Karpas-422 (cell line): ENCODE data around the gene TDP1. TPM values are rescaled to one million over a fixed set of nuclear protein-coding genes. Genes with fewer than 3 reads are reported as not detected.
A peak's percentile ranks its signal among the peaks of the same experiment; 100 is the strongest.

Experiments used
- DNase-seq: peaks from one replicate; pipeline ENCODE4 v3.0.0-alpha.2; 2015
- H2AFZ ChIP-seq: fragments of 200-600 bp; sonication (generic); 2 replicates; pipeline ENCODE4 v1.6.1; 2014; ENCODE audit warnings: antibody characterized with exemption, low read length, mixed read lengths
- H3K27ac ChIP-seq: fragments of 200-600 bp; sonication (generic); 2 replicates; pipeline ENCODE4 v1.5.1; 2014; ENCODE audit warnings: mild to moderate bottlenecking, low read length, moderate library complexity
- H3K27me3 ChIP-seq: fragments of 200-600 bp; sonication (generic); 2 replicates; pipeline ENCODE4 v1.6.1; 2014; ENCODE audit warnings: low read length, mixed read lengths
- H3K36me3 ChIP-seq: fragments of 200-600 bp; sonication (generic); 2 replicates; pipeline ENCODE4 v1.6.1; 2014; ENCODE audit warnings: low read length, mixed read lengths; ENCODE audit not compliant: insufficient read depth
- H3K4me1 ChIP-seq: fragments of 200-600 bp; sonication (generic); 2 replicates; pipeline ENCODE4 v1.6.1; 2014; ENCODE audit warnings: mild to moderate bottlenecking, low read length, mixed read lengths
- H3K4me2 ChIP-seq: fragments of 200-600 bp; sonication (generic); 2 replicates; pipeline ENCODE4 v1.6.1; 2014; ENCODE audit warnings: low read length, low read depth, mild to moderate bottlenecking; ENCODE audit not compliant: poor library complexity, severe bottlenecking
- H3K4me3 ChIP-seq: fragments of 200-600 bp; sonication (generic); 2 replicates; pipeline ENCODE4 v1.5.1; 2014; ENCODE audit warnings: mild to moderate bottlenecking, antibody characterized with exemption, low read length, mixed read lengths
- H3K79me2 ChIP-seq: fragments of 200-600 bp; sonication (generic); 2 replicates; pipeline ENCODE4 v1.6.1; 2014; ENCODE audit warnings: mild to moderate bottlenecking, low read length, mixed read lengths
- H3K9ac ChIP-seq: fragments of 200-600 bp; sonication (generic); 2 replicates; pipeline ENCODE4 v1.6.0; 2014; ENCODE audit warnings: low read length
- H3K9me2 ChIP-seq: fragments of 200-600 bp; sonication (generic), shearing (Covaris generic); replicated peaks from 2 replicates; pipeline ENCODE4 v1.6.0; 2014; ENCODE audit warnings: mild to moderate bottlenecking, low read length, moderate library complexity; ENCODE audit not compliant: insufficient read depth
- H3K9me3 ChIP-seq: fragments of 300-700, 200-600 bp; sonication (generic); 2 replicates; pipeline ENCODE4 v1.6.1; 2014; ENCODE audit warnings: low read length, mixed read lengths
- H4K20me1 ChIP-seq: fragments of 200-600 bp; sonication (generic); 2 replicates; pipeline ENCODE4 v1.6.1; 2014; ENCODE audit warnings: mild to moderate bottlenecking, antibody characterized with exemption, low read length, low read depth; ENCODE audit not compliant: insufficient read depth
- total RNA-seq: library from RNA; depleted of rRNA; stranded (reverse); fragments of >200 nt; shearing (Covaris generic); gene quantifications from 2 replicates; pipeline ENCODE4 v1.2.3, GENCODE V29; 2014; ENCODE audit warnings: low replicate concordance; rRNA removed

TDP1 gene
- total RNA-seq = 68.2 and 85.9 TPM in 2 replicates

DNA sequence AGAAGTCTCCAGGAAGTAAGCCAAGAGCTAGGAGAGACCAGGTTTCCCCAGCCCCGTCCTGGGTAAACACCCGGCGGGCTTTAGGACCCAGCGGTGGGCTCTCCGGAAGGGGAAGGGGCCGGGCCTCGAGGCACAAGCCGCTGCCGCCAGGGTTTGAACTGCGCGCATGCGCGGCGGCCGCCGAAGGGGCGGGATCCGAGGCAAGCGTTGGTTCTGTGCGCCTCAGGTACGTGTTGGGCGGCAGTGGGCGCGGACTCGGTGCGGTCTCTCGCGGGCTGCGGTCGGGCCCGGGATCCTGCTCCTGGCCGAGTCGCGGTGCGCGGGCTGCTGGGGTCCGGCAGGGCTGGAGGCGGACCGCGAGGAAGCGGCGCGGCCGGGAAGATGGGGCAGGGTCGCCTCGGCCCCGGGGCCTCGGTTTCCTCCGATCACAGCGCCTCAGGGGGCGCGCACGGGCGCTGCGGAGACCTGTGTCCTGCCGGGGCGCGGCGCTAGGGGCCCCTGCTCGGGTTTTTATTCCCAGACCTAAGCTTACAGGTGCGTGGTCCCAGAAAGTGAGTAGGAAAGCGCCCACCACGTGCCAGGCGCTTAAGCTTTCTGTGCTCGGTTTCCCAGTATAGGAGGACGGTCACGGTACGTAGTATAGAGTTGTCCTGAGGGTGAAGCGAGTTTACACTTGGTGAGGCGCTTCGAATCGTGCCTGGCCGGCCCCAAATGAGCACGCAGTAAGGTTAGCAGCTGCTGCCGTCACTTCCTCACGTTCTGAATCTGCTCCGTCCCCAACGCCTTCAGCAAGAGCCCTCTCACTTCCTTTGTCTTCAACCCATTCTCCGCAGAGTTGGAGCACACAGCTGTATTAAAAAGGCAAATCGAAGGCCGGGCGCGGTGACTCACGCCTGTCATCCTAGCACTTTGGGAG is at the start of gene TDP1:
Gene TDP1, plus strand, starts transcription at position 183 of the 916 bp plus-strand sequence. CDS start 7,188 bp downstream, outside the sequence.
- Histone ChIP-seq H3K4me2 (peak within 1 kb of the TSS; percentile 84), H3K27me3 (no peaks in the 10 kb centered on the region), H3K9me3 (no peaks in the 10 kb centered on the region), H3K36me3 (peaks cover 37% of the 10 kb centered on the region), H3K4me1 (peaks cover 38% of the 10 kb centered on the region), H3K4me3 (peak within 1 kb of the TSS; percentile 68), H2AFZ (peak within 1 kb of the TSS; percentile 93), H3K9me2 (no peaks in the 10 kb centered on the region), H3K9ac (peak within 1 kb of the TSS; percentile 91), H4K20me1 (0 out of 2 replicates have a peak, but pooled peaks cover 5% of the 10 kb centered on the region), H3K79me2 (peaks cover 68% of the 10 kb centered on the region), H3K27ac (peak within 1 kb of the TSS; percentile 78)
- DNase-seq = peak; percentile 99

DNA sequence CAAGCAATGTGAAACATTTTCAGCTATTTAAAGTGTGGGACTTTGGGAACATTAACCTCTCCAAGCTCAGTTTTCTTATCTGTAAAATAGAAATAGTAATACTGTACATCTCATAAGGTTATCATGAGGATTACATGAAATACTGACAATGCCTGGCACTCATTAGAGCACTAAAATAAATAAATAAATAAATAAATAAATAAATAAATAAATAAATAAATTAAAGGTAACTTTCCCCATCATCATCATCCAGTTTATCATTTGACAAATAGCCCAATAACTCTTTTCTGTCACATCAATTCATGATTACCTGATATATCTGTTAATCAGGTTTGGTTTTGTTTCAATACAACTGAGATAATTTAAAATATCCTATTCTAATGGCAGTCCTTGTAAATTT is 49.7 kb upstream of the TDP1 start:
- H2AFZ ChIP-seq = no peak overlapping the region
- H4K20me1 ChIP-seq = 0 out of 2 replicates have a peak, but pooled peaks cover 6% of the 10 kb centered on the region
- H3K9me3 ChIP-seq = no peaks in the 10 kb centered on the region
- no peaks in the 10 kb centered on the region for H3K27me3 ChIP-seq
- no peaks in the 10 kb centered on the region for H3K4me1 ChIP-seq
- H3K9me2 ChIP-seq = no peaks in the 10 kb centered on the region
- DNase-seq = no peak
- H3K4me2 ChIP-seq = no peak overlapping the region
- H3K9ac ChIP-seq = no peak overlapping the region
- no peak overlapping the region for H3K4me3 ChIP-seq
- H3K79me2 ChIP-seq = no peaks in the 10 kb centered on the region
- H3K36me3 ChIP-seq = no peaks in the 10 kb centered on the region
- no peak overlapping the region for H3K27ac ChIP-seq

- Histone ChIP-seq H3K9me3 (no peaks in the 10 kb centered on the region), H3K79me2 (no peaks in the 10 kb centered on the region), H3K36me3 (no peaks in the 10 kb centered on the region), H4K20me1 (0 out of 2 replicates have a peak, but pooled peaks cover 3% of the 10 kb centered on the region), H3K27me3 (no peaks in the 10 kb centered on the region), H3K27ac (no peak overlapping the region), H3K4me2 (no peak overlapping the region), H3K4me1 (peaks cover 6% of the 10 kb centered on the region), H3K9me2 (no peaks in the 10 kb centered on the region), H2AFZ (no peak overlapping the region), H3K4me3 (no peak overlapping the region), H3K9ac (no peak overlapping the region)
- DNase-seq = no peak
Measured at GRCh38 chr14:89907655-89908054, 48.1 kb upstream of the TDP1 start.

DNA sequence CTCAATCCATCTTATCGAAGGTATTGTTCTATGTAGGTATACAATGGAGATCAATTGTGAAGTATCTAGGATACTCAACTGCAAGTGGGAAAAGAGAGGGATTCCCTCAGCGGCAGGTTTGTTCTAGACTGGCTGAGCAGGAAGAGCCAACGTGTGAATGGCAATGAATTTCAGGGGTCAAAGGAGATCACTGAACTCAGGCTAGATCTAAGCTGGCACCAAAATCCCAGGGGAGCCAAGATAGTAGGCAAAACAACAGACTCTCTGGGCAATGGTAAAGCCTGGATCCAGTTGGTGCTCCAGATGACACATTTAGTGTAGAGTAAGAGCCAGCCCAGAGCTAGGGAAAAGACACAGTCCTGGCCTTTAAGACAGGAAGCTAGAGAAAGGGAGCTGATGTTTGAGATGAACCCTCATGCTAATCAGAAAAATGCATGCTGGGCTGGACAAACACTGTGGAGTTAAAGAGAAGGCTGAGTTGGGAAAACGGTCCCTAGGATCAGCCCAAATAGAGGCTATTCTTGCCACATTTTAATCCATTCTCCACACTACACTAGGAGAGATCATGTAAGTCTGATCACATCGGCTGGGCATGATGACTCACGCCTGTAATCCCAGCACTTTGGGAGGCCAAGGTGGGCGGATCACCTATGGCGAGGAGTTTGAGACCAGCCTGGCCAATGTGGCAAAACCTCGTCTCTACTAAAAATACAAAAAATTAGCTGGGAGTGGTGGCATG is 46.8 kb upstream of the TDP1 start:
- peaks cover 6% of the 10 kb centered on the region for H3K4me1 ChIP-seq
- no peak overlapping the region for H3K4me2 ChIP-seq
- no peak overlapping the region for H3K9ac ChIP-seq
- no peaks in the 10 kb centered on the region for H3K79me2 ChIP-seq
- H3K27me3 ChIP-seq = no peaks in the 10 kb centered on the region
- no peak overlapping the region for H3K4me3 ChIP-seq
- DNase-seq = no peak
- no peak overlapping the region for H2AFZ ChIP-seq
- no peaks in the 10 kb centered on the region for H3K36me3 ChIP-seq
- no peaks in the 10 kb centered on the region for H3K9me2 ChIP-seq
- H3K27ac ChIP-seq = no peak overlapping the region
- H4K20me1 ChIP-seq = 0 out of 2 replicates have a peak, but pooled peaks cover 7% of the 10 kb centered on the region
- no peaks in the 10 kb centered on the region for H3K9me3 ChIP-seq

GRCh38 chr14:89909586-89909985 is 46.1 kb upstream of the TDP1 start:
- Histone ChIP-seq H3K79me2 (no peaks in the 10 kb centered on the region), H3K36me3 (no peaks in the 10 kb centered on the region), H3K27me3 (no peaks in the 10 kb centered on the region), H3K4me2 (no peak overlapping the region), H3K4me1 (peaks cover 6% of the 10 kb centered on the region), H3K9me2 (no peaks in the 10 kb centered on the region), H3K4me3 (no peak overlapping the region), H3K9me3 (no peaks in the 10 kb centered on the region), H4K20me1 (0 out of 2 replicates have a peak, but pooled peaks cover 12% of the 10 kb centered on the region), H3K9ac (no peak overlapping the region), H2AFZ (no peak overlapping the region), H3K27ac (no peak overlapping the region)
- DNase-seq = no peak

GRCh38 chr14:89910691-89911009 is 45.1 kb upstream of the TDP1 start:
- H3K4me1 ChIP-seq = peaks cover 6% of the 10 kb centered on the region
- H3K4me3 ChIP-seq = no peak overlapping the region
- no peak overlapping the region for H3K9ac ChIP-seq
- no peak overlapping the region for H3K27ac ChIP-seq
- no peak overlapping the region for H2AFZ ChIP-seq
- no peaks in the 10 kb centered on the region for H3K9me3 ChIP-seq
- DNase-seq = no peak
- 0 out of 2 replicates have a peak, but pooled peaks cover 14% of the 10 kb centered on the region for H4K20me1 ChIP-seq
- no peaks in the 10 kb centered on the region for H3K27me3 ChIP-seq
- H3K9me2 ChIP-seq = no peaks in the 10 kb centered on the region
- H3K79me2 ChIP-seq = no peaks in the 10 kb centered on the region
- H3K4me2 ChIP-seq = no peak overlapping the region
- H3K36me3 ChIP-seq = no peaks in the 10 kb centered on the region

DNA sequence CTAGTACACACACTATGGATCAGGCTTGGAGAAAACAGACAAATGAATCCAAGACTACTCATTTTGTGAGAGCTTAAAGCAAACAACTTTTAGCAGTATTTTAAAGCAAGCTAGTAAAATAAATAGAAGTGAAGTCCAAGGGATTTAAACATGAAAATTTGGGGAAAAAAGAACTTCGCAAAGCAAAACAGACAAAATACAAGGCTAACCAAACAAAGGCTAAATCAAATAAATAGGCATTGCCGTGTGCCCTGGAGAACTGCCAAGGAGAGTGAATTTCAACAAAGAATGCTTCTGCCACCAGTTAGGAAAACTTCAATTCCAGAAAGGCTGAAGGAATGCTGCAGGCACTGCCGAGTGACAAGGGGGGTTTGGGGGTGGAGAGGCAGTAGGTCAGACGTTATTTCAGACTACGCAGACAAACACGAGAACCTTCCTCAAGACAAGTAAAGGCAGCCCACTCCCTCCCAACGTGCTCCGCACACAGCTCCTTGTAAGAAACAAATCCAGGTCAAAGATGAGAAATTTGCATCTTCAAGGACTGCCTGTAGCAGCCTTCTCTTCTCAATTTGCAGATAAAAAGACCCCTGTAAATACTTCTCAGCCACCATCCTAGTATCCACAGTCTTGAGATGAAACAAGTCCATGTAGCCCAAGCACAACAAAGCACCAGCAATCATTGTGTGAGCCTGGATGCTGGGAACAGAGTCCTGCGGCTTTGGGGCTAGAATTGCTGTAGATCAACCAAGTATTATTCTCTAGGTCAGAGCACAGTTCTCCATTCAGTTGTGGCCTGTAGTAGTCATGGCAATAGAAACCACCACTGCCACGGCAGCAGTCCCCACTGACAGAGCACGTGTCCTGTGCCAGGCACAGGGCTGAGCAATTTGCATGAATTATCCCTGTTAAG is 44.5 kb upstream of the TDP1 start:
- H3K4me2 ChIP-seq = no peak overlapping the region
- no peak overlapping the region for H3K9ac ChIP-seq
- no peaks in the 10 kb centered on the region for H3K9me3 ChIP-seq
- no peak overlapping the region for H2AFZ ChIP-seq
- DNase-seq = no peak
- no peaks in the 10 kb centered on the region for H3K36me3 ChIP-seq
- H3K4me1 ChIP-seq = peaks cover 6% of the 10 kb centered on the region
- H3K79me2 ChIP-seq = no peaks in the 10 kb centered on the region
- H4K20me1 ChIP-seq = peaks cover 17% of the 10 kb centered on the region; the same call in 1 of the 2 replicates
- no peaks in the 10 kb centered on the region for H3K9me2 ChIP-seq
- H3K4me3 ChIP-seq = no peak overlapping the region
- H3K27ac ChIP-seq = no peak overlapping the region
- no peaks in the 10 kb centered on the region for H3K27me3 ChIP-seq
